GM12872 (cell line): ENCODE results near the gene LSR.

Experiments
- CTCF ChIP-seq: IDR thresholded peaks from 3 replicates; pipeline ENCODE4 v1.5.1; 2011; ENCODE audit warnings: low read depth, mild to moderate bottlenecking, low read length, moderate library complexity; ENCODE audit not compliant: insufficient read depth

Gene LSR

GRCh38 chr19:35229601-35230000 is 19.2 kb upstream of the LSR start:
- no peak for TF ChIP-seq CTCF

GRCh38 chr19:35231956-35232645 is 16.7 kb upstream of the LSR start:
- TF ChIP-seq CTCF, result no peak

GRCh38 chr19:35232912-35233311 is 15.9 kb upstream of the LSR start:
- no peak for TF ChIP-seq CTCF

GRCh38 chr19:35236638-35237400 is 12.0 kb upstream of the LSR start:
- peak; percentile 24; the same call in 1 of the 3 replicates for TF ChIP-seq CTCF

GRCh38 chr19:35240327-35240726 is 8.5 kb upstream of the LSR start:
- TF ChIP-seq CTCF, result no peak

GRCh38 chr19:35241417-35241816 is 7.4 kb upstream of the LSR start:
- no peak for TF ChIP-seq CTCF

GRCh38 chr19:35246466-35247092 is 2.2 kb upstream of the LSR start:
- no peak for TF ChIP-seq CTCF
